ENCODE data around the gene CRYM.

The CRYM gene

GRCh38 chr16:21242756-21243155 lies 35.3 kb downstream of the CRYM start:
- no peak for DNase-seq

- no peak for DNase-seq
These were observed 38.4 kb downstream of the CRYM start for GRCh38 chr16:21239646-21240045.

DNA sequence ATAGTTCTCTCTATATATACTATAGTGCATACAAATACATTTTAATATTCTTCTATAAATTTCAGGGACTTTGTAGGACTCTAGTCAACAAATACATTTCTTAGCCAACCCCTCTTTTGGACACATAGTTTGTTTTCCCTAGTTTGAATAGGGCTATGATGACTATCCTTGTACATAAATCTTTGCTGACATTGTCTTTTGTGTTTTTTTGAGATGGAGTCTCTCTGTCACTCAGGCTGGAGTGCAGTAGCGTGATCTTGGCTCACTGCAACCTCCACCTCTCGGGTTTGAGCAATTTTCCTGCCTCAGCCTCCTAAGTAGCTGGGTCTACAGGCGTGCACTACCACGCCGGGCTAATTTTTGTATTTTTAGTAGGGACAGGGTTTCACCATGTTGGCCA lies 41.3 kb downstream of the CRYM start:
- DNase-seq = no peak

DNA sequence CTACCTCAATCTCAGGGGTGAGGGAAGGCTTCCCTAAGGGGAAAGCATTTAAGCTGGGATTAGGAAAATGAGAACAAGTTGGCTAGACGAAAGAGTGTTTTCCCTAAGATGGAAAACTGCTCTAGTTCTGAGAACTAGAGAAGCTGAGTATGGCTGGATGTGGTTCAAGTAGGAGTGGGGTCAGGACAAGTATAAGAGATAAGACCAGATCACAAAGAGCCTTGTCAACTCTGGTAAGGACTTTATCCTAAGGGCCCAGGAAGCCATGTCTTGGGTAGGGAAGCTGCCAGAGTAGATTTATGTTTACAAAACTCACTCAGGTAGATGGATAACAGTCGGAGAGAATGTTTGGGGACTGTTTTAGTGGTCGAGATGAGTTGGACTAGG lies 42.9 kb downstream of the CRYM start:
- DNase-seq = no peak

- DNase-seq = no peak
These were observed 44.5 kb downstream of the CRYM start, which contains the start of gene ANKS4B for GRCh38 chr16:21233521-21234150. TSS of gene ANKS4B (plus strand) at chr16:21233699. CDS start at chr16:21233738, 39 bp downstream.

- DNase-seq = no peak
These were observed 45.0 kb downstream of the CRYM start for GRCh38 chr16:21233045-21233520.

DNA sequence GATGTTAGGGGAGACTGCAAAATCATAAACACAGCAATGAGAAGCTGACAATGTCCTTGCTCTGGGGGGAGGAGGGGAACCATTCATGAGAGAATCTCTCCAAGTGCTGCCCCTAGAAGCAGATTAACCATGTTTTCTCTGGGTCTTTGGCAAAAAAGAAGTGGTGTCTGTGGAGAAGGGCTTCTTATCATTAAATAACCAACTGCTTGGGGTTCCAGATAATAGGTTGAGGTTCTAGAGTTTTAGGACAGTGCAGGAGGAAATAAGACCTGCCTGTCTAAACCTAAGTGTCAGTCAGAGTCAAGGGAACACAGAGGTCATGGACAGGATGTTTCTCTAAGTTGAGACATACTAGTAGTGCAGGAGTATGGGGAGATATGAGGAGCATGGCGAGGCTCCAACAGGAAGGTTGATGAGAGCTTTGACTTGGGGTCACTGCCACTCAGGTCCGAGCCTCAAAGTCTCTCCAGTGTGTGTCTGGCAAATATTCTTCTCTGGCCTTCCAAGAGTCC lies 49.7 kb downstream of the CRYM start:
- DNase-seq = no peak

GRCh38 chr16:21227866-21228265 lies 50.2 kb downstream of the CRYM start:
- peak; percentile 39 to 49 for DNase-seq

GRCh38 chr16:21226749-21227148 lies 51.3 kb downstream of the CRYM start:
- no peak for DNase-seq

DNA sequence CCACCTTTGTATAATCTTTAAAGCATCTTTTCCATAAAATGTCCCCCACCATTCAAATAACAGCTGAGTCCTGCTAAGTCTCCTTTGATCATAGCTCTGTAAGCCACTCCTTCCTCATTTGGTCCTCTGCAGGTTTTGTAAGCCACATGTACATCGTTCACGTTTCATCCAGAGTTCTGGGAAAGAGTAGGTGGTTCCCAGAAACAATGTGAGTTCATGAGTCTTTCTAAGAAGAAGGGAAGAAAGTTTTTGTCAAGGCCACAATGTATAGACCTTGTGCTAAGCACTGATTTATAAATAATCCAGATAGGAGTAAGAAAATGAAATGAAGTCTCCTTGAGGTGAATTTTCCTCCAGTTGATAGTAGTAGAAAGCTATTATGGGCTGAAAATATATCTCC lies 53.3 kb downstream of the CRYM start:
- DNase-seq = peak; percentile 27 to 38

DNA sequence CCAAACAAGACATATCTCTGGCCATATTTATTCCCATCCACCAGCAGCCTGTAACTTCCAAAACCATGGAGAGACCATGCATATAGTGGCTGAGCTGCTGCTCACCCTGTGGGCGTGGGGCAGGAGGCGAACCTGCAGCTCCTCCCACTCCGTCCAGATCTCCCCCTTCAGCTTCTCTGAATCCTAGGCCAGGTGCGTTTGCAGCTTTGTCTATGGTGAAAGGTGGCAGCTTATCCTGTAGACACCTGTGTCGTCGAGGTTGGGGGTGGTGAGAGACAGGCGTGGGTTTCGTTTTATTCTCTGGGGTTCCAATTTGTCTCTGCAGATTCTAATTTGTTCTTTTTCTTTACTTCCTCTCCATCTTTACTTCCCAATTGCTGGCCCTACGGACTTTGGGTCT lies 54.3 kb downstream of the CRYM start:
- no peak for DNase-seq

- DNase-seq = no peak
These were observed 55.4 kb downstream of the CRYM start for GRCh38 chr16:21222495-21223337.

DNA sequence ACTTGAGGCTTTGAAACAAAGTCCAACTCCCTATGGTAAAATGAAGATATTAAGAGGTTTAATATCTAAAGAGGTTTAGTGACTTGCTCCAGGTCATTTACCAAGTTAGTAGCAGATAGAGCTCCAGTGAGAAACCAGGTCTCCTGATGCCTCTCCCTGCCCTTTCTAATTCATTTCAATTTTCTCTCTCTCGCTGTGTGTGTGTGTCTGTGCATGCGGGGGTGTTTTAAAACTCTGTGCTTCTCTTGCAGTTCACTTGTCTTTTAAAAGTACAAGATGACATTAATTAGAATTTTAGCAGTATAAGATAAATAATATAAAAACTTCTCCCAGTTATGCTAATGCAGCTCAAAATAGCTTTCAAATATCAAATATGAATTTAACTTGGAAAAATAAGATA lies 58.5 kb downstream of the CRYM start:
- DNase-seq = no peak

DNA sequence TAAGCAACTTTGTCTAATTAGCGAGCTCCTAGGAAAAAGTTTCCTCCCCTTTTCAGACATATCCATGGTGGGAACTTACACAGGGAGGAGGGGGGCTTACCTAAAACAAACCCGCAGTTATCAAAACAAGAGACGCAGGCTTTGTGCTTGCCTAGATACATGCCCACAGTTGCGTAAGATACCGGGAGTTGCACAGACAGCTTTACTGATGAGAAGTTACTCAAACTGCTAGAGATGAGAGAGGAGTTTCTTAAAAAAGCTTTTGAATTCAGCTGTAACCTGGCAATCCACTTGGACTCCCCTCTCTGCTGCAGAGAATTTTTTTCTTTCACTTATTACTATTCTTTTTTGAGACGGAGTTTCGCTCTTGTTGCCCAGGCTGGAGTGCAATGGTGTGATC lies 59.9 kb downstream of the CRYM start:
- DNase-seq = no peak

GRCh38 chr16:21217121-21217520 lies 61.0 kb downstream of the CRYM start:
- no peak for DNase-seq

GRCh38 chr16:21214086-21214485 lies 64.0 kb downstream of the CRYM start:
- DNase-seq = no peak

DNA sequence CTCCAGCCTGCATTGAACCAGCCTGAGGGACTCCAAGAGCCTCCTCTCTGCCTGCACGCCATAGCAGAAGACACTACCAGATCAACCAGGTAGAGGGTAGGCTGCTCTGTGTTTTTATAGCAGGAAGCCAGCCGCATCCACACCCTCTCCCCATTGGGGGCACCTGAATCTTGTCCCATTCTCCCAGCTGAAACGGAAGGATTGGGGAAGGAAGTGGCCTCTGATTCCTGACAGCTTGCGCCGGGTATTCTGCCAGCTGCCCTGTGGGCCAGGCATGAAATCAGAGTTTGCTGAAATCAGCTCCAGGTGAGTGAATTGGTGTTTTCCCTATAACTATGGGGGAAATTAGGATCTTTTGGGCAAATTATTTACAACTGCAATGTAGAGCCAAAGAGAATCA lies 66.6 kb downstream of the CRYM start, which contains the start of gene ZP2:
ZP2 (minus strand) TSS at position 89 of the 400 bp plus-strand sequence; CDS start at position 62, 27 bp downstream.
- DNase-seq = no peak
